Psoas muscle (tissue), 8 donors: ENCODE measurements around the gene CACNB4. TPM values are rescaled to one million over a fixed set of nuclear protein-coding genes. Genes with fewer than 3 reads are reported as not detected.

Source experiments
- ATAC-seq, 4 donors: fragments of 200-7000 bp; cut with Tn5 transposase; one replicate each; pipeline ENCODE4 v1.9.1; 2020; ENCODE audit warnings: moderate library complexity in 3 of 4, mild to moderate bottlenecking in 2 of 4
- DNase-seq, 2 donors: peaks; one replicate each; pipeline ENCODE4 v3.0.0-alpha.2; 2020
- H3K27ac ChIP-seq: fragments of 200-600 bp; one replicate; pipeline ENCODE4 v1.8.0; 2022
- H3K27me3 ChIP-seq, 3 donors: fragments of 200-600 bp in 1 of 3; one replicate each; pipeline versions ENCODE4 v1.6.1 to v1.8.0; 2013 to 2022; ENCODE audit warnings: low read length in 2 of 3, mild to moderate bottlenecking in 2 of 3, moderate library complexity in 1 of 3; ENCODE audit not compliant: insufficient read depth in 3 of 3
- H3K36me3 ChIP-seq, 2 donors: fragments of 200-600 bp in 1 of 2; one replicate each; pipeline versions ENCODE4 v1.6.1 to v1.8.0; 2013 to 2022; ENCODE audit warnings: low read depth in 1 of 2, mild to moderate bottlenecking in 1 of 2, moderate library complexity in 1 of 2; ENCODE audit not compliant: insufficient read depth in 1 of 2
- H3K4me1 ChIP-seq: fragments of 200-600 bp; one replicate; pipeline ENCODE4 v1.8.0; 2022
- H3K4me3 ChIP-seq: fragments of 200-600 bp; one replicate; pipeline ENCODE4 v1.8.0; 2022; ENCODE audit warnings: mild to moderate bottlenecking
- H3K9me3 ChIP-seq: fragments of 200-600 bp; one replicate; pipeline ENCODE4 v1.8.0; 2022
- CTCF ChIP-seq: fragments of 200-600 bp; IDR thresholded peaks from one replicate; pipeline ENCODE4 v1.8.0; 2022; ENCODE audit warnings: antibody characterized with exemption
- WGBS, 3 donors: extraction: QIAGEN DNeasy Blood & Tissue Kit; methylation state at CpG; one replicate each; pipeline versions ENCODE4 v1.1.6 to v1.1.7; 2013; 5-methylcytosine and 5-hydroxymethylcytosine counted together
- intact Hi-C, 2 donors: fragments of 100-400 bp; cut with DNase I; formaldehyde crosslinking; loops; one replicate each; pipeline versions ENCODE4 v1.11.0 to v1.14.2; 2022
- polyA plus RNA-seq, 3 donors: library from polyadenylated mRNA; stranded (reverse); fragments of 200-250 nt; gene quantifications; one replicate each; pipeline ENCODE4 v1.2.3, GENCODE V29; 2013
- total RNA-seq, 4 donors: library from RNA; stranded (reverse); fragmentation: NEBNext Ultra II Directional in 2 of 4; extraction: Animal tissue kit (Norgen Biotek cat#: 25700) in 2 of 4; gene quantifications; one replicate each; pipeline versions ENCODE4 v1.2.1 to v1.2.4, GENCODE V29; 2021 to 2023
- donor health status: healthy with polysubstance abuse.
- donor health status: DM: no; HTN: no; CAD: no; lungs with moderate emphysema.
- donor health status: Bipolar disorder and iron deficiency.
- donor health status: healthy.
- donor health status: DM: yes; HTN: yes; CAD: no.
- donor health status: DM: no; HTN: no; CAD: no.
- donor health status: DM: no; HTN: no; CAD: no.
- donor health status: DM: yes; HTN: yes; CAD: no.

The CACNB4 gene
- total and polyA plus RNA-seq, 7 donors = 0.10 to 1.1 (median 0.21) TPM

DNA sequence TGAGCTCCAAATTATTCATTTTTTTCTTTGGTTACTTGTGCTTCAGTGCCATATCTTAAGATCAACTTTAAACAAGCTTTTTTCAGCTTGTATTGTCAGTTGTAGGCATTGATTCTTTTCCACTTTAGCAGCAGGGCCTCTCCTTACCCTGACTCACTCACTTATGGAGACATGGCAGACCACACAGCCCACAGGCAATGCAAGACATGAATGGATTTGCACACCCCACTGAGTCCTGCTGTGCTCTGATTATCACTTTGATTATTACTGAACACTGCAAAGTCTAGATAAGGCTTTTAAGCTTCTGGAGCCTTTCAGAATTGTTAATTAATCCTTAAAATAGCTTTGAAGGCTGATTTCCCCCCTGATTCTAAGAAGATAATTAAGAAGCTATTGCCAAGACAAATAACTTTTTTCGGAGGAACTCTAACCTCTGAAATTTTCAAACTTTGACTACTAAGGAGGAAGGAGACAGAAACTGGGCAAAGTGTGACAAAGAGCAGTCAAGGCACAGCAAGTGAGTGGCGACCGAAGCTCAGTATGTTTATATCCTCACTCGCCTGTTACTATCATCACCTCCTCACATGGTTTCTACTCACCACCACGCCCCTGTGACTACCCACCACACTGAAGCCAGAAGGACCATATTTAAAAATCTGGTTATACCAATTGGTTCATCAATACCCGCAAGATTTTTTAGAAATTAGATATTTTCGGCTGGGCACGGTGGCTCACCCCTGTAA is 43.3 kb downstream of the CACNB4 start:
- Histone ChIP-seq H3K27me3 (no peaks in the 10 kb centered on the region), H3K4me1 (no peaks in the 10 kb centered on the region), H3K36me3 (no peaks in the 10 kb centered on the region), H3K27ac (no peak overlapping the region), H3K9me3 (no peaks in the 10 kb centered on the region), H3K4me3 (no peak overlapping the region)
- intact Hi-C loops = no loop called here
- TF ChIP-seq CTCF = no peak
- 92 to 95% (median 94%) methylated on average over 8 of the region's 8 CpGs for WGBS, 3 donors
- ATAC-seq = no peak
- no peak for DNase-seq

- no peaks in the 10 kb centered on the region for H3K27me3 ChIP-seq
- H3K4me1 ChIP-seq = no peaks in the 10 kb centered on the region
- H3K36me3 ChIP-seq = no peaks in the 10 kb centered on the region
- no peak for TF ChIP-seq CTCF
- no peaks in the 10 kb centered on the region for H3K9me3 ChIP-seq
- ATAC-seq (no peak), DNase-seq (no peak)
- no peak overlapping the region for H3K27ac ChIP-seq
- 21 to 33% (median 27%) methylated on average over 2 of the region's 2 CpGs for WGBS, 3 donors
- H3K4me3 ChIP-seq = no peak overlapping the region
- intact Hi-C loops = no loop called here
These were observed 44.3 kb downstream of the CACNB4 start for GRCh38 chr2:152054593-152054992.

- intact Hi-C loops = no loop called here
- no peaks in the 10 kb centered on the region for H3K36me3 ChIP-seq
- H3K4me1 ChIP-seq = no peaks in the 10 kb centered on the region
- no peak overlapping the region for H3K27ac ChIP-seq
- no peaks in the 10 kb centered on the region for H3K27me3 ChIP-seq
- H3K9me3 ChIP-seq = no peaks in the 10 kb centered on the region
- no peak for TF ChIP-seq CTCF
- no peak for DNase-seq
- ATAC-seq = no peak
- no peak overlapping the region for H3K4me3 ChIP-seq
- whole genome bisulfite sequencing, 3 donors = 92 to 95% (median 94%) methylated on average over 3 of the region's 3 CpGs
These were observed 47.4 kb downstream of the CACNB4 start for GRCh38 chr2:152051436-152051835.

DNA sequence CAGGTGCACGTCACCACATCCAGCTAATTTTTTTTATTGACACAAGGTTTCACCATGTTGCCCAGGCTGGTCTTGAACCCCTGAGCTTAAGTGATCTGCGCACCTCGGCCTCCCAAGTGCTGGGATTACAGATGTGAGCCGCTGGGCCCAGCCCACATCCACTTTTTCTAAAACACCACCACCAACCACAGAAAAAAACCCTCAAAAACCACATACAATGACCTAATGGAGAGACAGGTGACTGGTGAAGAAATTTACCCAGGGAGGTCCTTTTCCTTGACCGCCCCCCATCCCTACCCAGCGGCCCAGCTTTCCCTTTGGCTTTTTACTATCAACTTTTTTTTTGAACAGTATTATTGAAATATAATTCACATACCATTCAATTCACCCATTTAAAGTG is 47.9 kb downstream of the CACNB4 start:
- no peaks in the 10 kb centered on the region for H3K36me3 ChIP-seq
- 91 to 96% (median 95%) methylated on average over 6 of the region's 6 CpGs for WGBS, 3 donors

More for the DNA sequence above, 47.9 kb downstream of the CACNB4 start:
- no peaks in the 10 kb centered on the region for H3K4me1 ChIP-seq
- no peaks in the 10 kb centered on the region for H3K27me3 ChIP-seq
- H3K4me3 ChIP-seq = no peak overlapping the region
- no peak for TF ChIP-seq CTCF
- no peaks in the 10 kb centered on the region for H3K9me3 ChIP-seq
- H3K27ac ChIP-seq = no peak overlapping the region
- intact Hi-C loops = no loop called here
- no peak for ATAC-seq
- no peak for DNase-seq
